NCI-H226 (cell line): ENCODE results near the gene ACVR1.
"Not testable (repeated sequence)": the region's sequence is repeated elsewhere in the genome, so short reads cannot be mapped to it uniquely, and the experiment has no call there.

Source experiments
- DNase-seq: peaks from one replicate; pipeline ENCODE4 v3.0.0-alpha.2; 2015

Gene ACVR1

GRCh38 chr2:157893611-157894010, 17.5 kb upstream of the ACVR1 start:
- no peak for DNase-seq

- DNase-seq: no peak
Observed at GRCh38 chr2:157891643-157892041, 15.5 kb upstream of the ACVR1 start.

- DNase-seq: no peak
Observed at GRCh38 chr2:157890969-157891642, 15.0 kb upstream of the ACVR1 start.

- DNase-seq: no peak
Observed at GRCh38 chr2:157887946-157888345, 11.8 kb upstream of the ACVR1 start.

GRCh38 chr2:157884533-157884932, 8.4 kb upstream of the ACVR1 start:
- not testable (repeated sequence) for DNase-seq

- DNase-seq: no peak
Observed at GRCh38 chr2:157880927-157881326, 4.8 kb upstream of the ACVR1 start.

GRCh38 chr2:157877761-157878400, 1.8 kb upstream of the ACVR1 start:
- DNase-seq: no peak

- DNase-seq: no peak
Observed at GRCh38 chr2:157876786-157877138, 632 bp upstream of the ACVR1 start.

GRCh38 chr2:157875641-157876065, 477 bp downstream of the ACVR1 start:
- no peak for DNase-seq

- DNase-seq: peak; percentile 94
Observed at GRCh38 chr2:157874997-157875640, 1.0 kb downstream of the ACVR1 start.

- no peak for DNase-seq
Observed at GRCh38 chr2:157874348-157874747, 1.8 kb downstream of the ACVR1 start.

- DNase-seq: no peak
Observed at GRCh38 chr2:157872791-157873190, 3.3 kb downstream of the ACVR1 start.

GRCh38 chr2:157871415-157871814, 4.7 kb downstream of the ACVR1 start:
- no peak for DNase-seq

GRCh38 chr2:157868993-157869392, 7.1 kb downstream of the ACVR1 start:
- no peak for DNase-seq

- no peak for DNase-seq
Observed at GRCh38 chr2:157867703-157868102, 8.4 kb downstream of the ACVR1 start.

- no peak for DNase-seq
Observed at GRCh38 chr2:157866666-157867642, 9.2 kb downstream of the ACVR1 start.

GRCh38 chr2:157866202-157866601, 9.9 kb downstream of the ACVR1 start:
- no peak for DNase-seq

- DNase-seq: no peak
Observed at GRCh38 chr2:157864857-157865430, 11.2 kb downstream of the ACVR1 start.

- DNase-seq: no peak
Observed at GRCh38 chr2:157858846-157859245, 17.3 kb downstream of the ACVR1 start.

GRCh38 chr2:157857881-157858280, 18.2 kb downstream of the ACVR1 start:
- no peak for DNase-seq

GRCh38 chr2:157856187-157856515, 20.0 kb downstream of the ACVR1 start:
- DNase-seq: no peak

GRCh38 chr2:157853820-157854219, 22.3 kb downstream of the ACVR1 start:
- no peak for DNase-seq

GRCh38 chr2:157853211-157853610, 22.9 kb downstream of the ACVR1 start:
- DNase-seq: peak; percentile 24
